ENCODE data around the gene PPM1D.

The PPM1D gene

GRCh38 chr17:60622961-60623360, 23.0 kb downstream of the PPM1D start:
- no peak overlapping the region for H3K4me3 ChIP-seq (ENCODE audit: low read depth, low read length)
- no peak for DNase-seq (ENCODE audit: low read depth)
- TF ChIP-seq MYC (IDR thresholded peaks at IDR 0.05; ENCODE audit: low read depth, low read length) (no peak), POLR2A (IDR thresholded peaks at IDR 0.05; ENCODE audit: extremely low read depth, insufficient read length) (no peak), MAX (IDR thresholded peaks at IDR 0.05; ENCODE audit: low read depth, low read length) (no peak)
- TF ChIP-seq, protein P1, sequence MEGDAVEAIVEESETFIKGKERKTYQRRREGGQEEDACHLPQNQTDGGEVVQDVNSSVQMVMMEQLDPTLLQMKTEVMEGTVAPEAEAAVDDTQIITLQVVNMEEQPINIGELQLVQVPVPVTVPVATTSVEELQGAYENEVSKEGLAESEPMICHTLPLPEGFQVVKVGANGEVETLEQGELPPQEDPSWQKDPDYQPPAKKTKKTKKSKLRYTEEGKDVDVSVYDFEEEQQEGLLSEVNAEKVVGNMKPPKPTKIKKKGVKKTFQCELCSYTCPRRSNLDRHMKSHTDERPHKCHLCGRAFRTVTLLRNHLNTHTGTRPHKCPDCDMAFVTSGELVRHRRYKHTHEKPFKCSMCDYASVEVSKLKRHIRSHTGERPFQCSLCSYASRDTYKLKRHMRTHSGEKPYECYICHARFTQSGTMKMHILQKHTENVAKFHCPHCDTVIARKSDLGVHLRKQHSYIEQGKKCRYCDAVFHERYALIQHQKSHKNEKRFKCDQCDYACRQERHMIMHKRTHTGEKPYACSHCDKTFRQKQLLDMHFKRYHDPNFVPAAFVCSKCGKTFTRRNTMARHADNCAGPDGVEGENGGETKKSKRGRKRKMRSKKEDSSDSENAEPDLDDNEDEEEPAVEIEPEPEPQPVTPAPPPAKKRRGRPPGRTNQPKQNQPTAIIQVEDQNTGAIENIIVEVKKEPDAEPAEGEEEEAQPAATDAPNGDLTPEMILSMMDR (IDR thresholded peaks at IDR 0.05; ENCODE audit: low read depth, low read length): no peak

- TF ChIP-seq MYC (IDR thresholded peaks at IDR 0.05; ENCODE audit: low read depth, low read length) (no peak), POLR2A (IDR thresholded peaks at IDR 0.05; ENCODE audit: extremely low read depth, insufficient read length) (no peak), MAX (IDR thresholded peaks at IDR 0.05; ENCODE audit: low read depth, low read length) (no peak)
- TF ChIP-seq, protein P1 (IDR thresholded peaks at IDR 0.05; ENCODE audit: low read depth, low read length): no peak
- DNase-seq (ENCODE audit: low read depth): no peak
- no peak overlapping the region for H3K4me3 ChIP-seq (ENCODE audit: low read depth, low read length)
Measured at GRCh38 chr17:60623415-60623814, 23.4 kb downstream of the PPM1D start.

DNA sequence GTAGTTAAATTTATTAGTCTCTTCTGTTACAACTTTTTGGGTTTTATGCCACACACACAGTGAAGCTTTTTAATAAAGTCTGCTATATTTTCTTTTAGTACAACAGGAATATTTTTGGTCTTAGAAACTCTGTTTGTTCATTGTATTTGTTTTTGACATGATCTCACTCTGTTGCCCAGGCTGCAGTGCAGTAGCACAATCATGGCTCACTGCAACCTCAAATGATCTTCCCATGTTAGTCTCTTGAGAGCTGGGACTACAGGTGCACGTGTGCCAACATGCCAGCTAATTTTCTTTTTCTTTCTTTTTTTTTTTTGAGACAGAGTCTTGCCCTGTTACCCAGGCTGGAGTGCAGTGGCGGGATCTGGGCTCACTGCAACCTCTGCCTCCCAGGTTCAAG, 27.1 kb downstream of the PPM1D start:
- H3K4me3 ChIP-seq (ENCODE audit: low read depth, low read length): no peak overlapping the region
- DNase-seq (ENCODE audit: low read depth): no peak
- TF ChIP-seq MYC (IDR thresholded peaks at IDR 0.05; ENCODE audit: low read depth, low read length) (no peak), POLR2A (IDR thresholded peaks at IDR 0.05; ENCODE audit: extremely low read depth, insufficient read length) (no peak), MAX (IDR thresholded peaks at IDR 0.05; ENCODE audit: low read depth, low read length) (no peak)
- TF ChIP-seq, protein P1 (IDR thresholded peaks at IDR 0.05; ENCODE audit: low read depth, low read length): no peak

- no peak overlapping the region for H3K4me3 ChIP-seq (ENCODE audit: low read depth, low read length)
- no peak for DNase-seq (ENCODE audit: low read depth)
- TF ChIP-seq MAX (IDR thresholded peaks at IDR 0.05; ENCODE audit: low read depth, low read length): no peak
- TF ChIP-seq MYC (IDR thresholded peaks at IDR 0.05; ENCODE audit: low read depth, low read length): no peak
- TF ChIP-seq, protein P1 (IDR thresholded peaks at IDR 0.05; ENCODE audit: low read depth, low read length): no peak
- TF ChIP-seq POLR2A (IDR thresholded peaks at IDR 0.05; ENCODE audit: extremely low read depth, insufficient read length): no peak
Measured at GRCh38 chr17:60628252-60628889, 28.4 kb downstream of the PPM1D start.

DNA sequence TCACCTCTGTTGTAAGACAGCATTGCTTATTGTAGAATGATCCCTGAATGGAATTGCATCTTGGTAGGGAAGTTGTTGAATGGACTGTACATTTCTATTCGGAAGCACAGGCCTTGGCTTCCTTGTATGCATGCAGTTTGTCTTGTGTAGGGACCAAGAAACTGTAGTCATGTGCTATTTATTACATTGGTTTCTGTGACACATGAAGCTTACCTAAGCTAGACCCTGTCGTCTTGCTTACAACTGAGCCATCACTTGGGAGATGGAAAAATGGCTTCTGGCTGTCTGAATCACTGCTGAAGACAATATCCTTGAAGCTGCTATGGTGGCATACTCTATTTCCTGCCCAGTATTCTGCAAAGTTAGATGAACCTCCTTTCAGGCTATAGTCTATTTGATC, 29.1 kb downstream of the PPM1D start:
- no peak overlapping the region for H3K4me3 ChIP-seq (ENCODE audit: low read depth, low read length)
- TF ChIP-seq POLR2A (IDR thresholded peaks at IDR 0.05; ENCODE audit: extremely low read depth, insufficient read length): no peak
- TF ChIP-seq, protein P1 (IDR thresholded peaks at IDR 0.05; ENCODE audit: low read depth, low read length): no peak
- TF ChIP-seq MYC (IDR thresholded peaks at IDR 0.05; ENCODE audit: low read depth, low read length): no peak
- TF ChIP-seq MAX (IDR thresholded peaks at IDR 0.05; ENCODE audit: low read depth, low read length): no peak
- DNase-seq (ENCODE audit: low read depth): no peak
